Endodermal cell (in vitro differentiated cells): Measurements from ENCODE around the gene KHDRBS1. TPM values are rescaled to one million over a fixed set of nuclear protein-coding genes. Genes with fewer than 3 reads are reported as not detected.

Source experiments
- DNase-seq: peaks from one replicate; pipeline ENCODE4 v3.0.0-alpha.2; 2017
- H3K27ac ChIP-seq: 2 replicates; pipeline ENCODE4 v1.5.1; 2013; ENCODE audit warnings: mild to moderate bottlenecking, low read depth, low read length, moderate library complexity
- H3K27me3 ChIP-seq: 2 replicates; pipeline ENCODE4 v1.6.1; 2013; ENCODE audit warnings: mild to moderate bottlenecking, low read length, moderate library complexity; ENCODE audit not compliant: insufficient read depth, control insufficient read depth, poor library complexity, severe bottlenecking
- H3K36me3 ChIP-seq: 2 replicates; pipeline ENCODE4 v1.7.0; 2013; ENCODE audit warnings: mild to moderate bottlenecking, low read length, moderate library complexity; ENCODE audit not compliant: control insufficient read depth, insufficient read depth
- H3K4me1 ChIP-seq: one replicate; pipeline ENCODE4 v1.7.0; 2013; ENCODE audit warnings: low read length; ENCODE audit not compliant: control insufficient read depth, insufficient read depth
- H3K4me3 ChIP-seq: 2 replicates; pipeline ENCODE4 v1.5.1; 2013; ENCODE audit warnings: mild to moderate bottlenecking, low read length, moderate library complexity
- H3K9ac ChIP-seq: 2 replicates; pipeline ENCODE4 v1.6.1; 2013; ENCODE audit warnings: mild to moderate bottlenecking, low read length, moderate library complexity; ENCODE audit not compliant: poor library complexity, severe bottlenecking; ENCODE audit errors: extremely low read depth
- H3K9me3 ChIP-seq: 2 replicates; pipeline ENCODE4 v1.6.1; 2013; ENCODE audit warnings: mild to moderate bottlenecking, low read length, moderate library complexity; ENCODE audit not compliant: control insufficient read depth
- H3K27ac Mint-ChIP-seq: 2 replicates; pipeline ENCODE4 v1.8.0; 2020; ENCODE audit warnings: mixed read lengths
- H3K27me3 Mint-ChIP-seq: 2 replicates; pipeline ENCODE4 v1.8.0; 2021; ENCODE audit warnings: mild to moderate bottlenecking, mixed read lengths; ENCODE audit not compliant: insufficient read depth
- H3K36me3 Mint-ChIP-seq: 2 replicates; pipeline ENCODE4 v1.8.0; 2020; ENCODE audit warnings: low read depth, mixed read lengths
- H3K4me1 Mint-ChIP-seq: 2 replicates; pipeline ENCODE4 v1.8.0; 2020; ENCODE audit warnings: mixed read lengths
- H3K4me3 Mint-ChIP-seq: 2 replicates; pipeline ENCODE4 v1.8.0; 2020; ENCODE audit warnings: mild to moderate bottlenecking, moderate library complexity, mixed read lengths
- H3K9me3 Mint-ChIP-seq: 2 replicates; pipeline ENCODE4 v1.8.0; 2020; ENCODE audit warnings: mild to moderate bottlenecking, mixed read lengths
- WGBS, 2 experiments: methylation state at CpG; one replicate each; pipeline versions ENCODE4 v1.1.5 to v1.1.7; 2013; ENCODE audit warnings: missing lambda C conversion rate in 2 of 2, mixed read lengths in 1 of 2; ENCODE audit not compliant: insufficient coverage in 1 of 2, insufficient read length in 1 of 2; 5-methylcytosine and 5-hydroxymethylcytosine counted together
- total RNA-seq, 2 donors: library from RNA; stranded (reverse); fragmentation: NEBNext Ultra II Directional in 1 of 2; extraction: Animal tissue kit (Norgen Biotek cat#: 25700) in 1 of 2; gene quantifications; 2 replicates in 1 of 2; 3 replicates in 1 of 2; pipeline ENCODE4 v1.2.1, GENCODE V29; 2021
- TF ChIP-seq, protein P1 (sequence below): fragments of 200-600 bp; sonication (generic); conservative IDR thresholded peaks from 2 replicates; pipeline ENCODE4 v1.5.0; 2021; ENCODE audit warnings: antibody characterized with exemption, mild to moderate bottlenecking

Gene KHDRBS1
- total RNA-seq, 2 donors from 2014 or later: 201 to 235 TPM

DNA sequence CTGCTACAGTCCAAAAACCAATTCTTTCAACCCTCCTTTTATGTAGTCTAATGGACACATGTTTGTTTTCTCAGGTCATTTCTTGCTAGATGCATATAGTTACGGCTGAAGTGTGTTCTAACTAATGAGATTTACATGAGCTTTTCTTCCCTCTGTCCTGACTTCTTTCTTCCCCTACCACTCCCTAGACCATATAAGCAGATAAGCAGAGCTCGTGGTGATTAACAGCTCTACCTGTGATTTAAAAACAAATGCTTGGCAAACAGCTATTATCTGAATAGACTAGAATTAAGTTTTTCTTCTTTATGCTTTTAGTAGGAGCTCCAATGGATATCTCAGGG is 18.6 kb downstream of the KHDRBS1 start:
- Mint-ChIP-seq H3K27me3 (no peaks in the 10 kb centered on the region), H3K4me3 (peak overlapping the region; percentile 12), H3K9me3 (no peaks in the 10 kb centered on the region), H3K27ac (peak overlapping the region; percentile 68), H3K36me3 (peaks cover 57% of the 10 kb centered on the region), H3K4me1 (peaks cover 21% of the 10 kb centered on the region)
- WGBS, 2 experiments: 55 to 100% methylated on average over 2 of the region's 2 CpGs
- no peak for DNase-seq
- H3K9me3 ChIP-seq: no peaks in the 10 kb centered on the region
- peak overlapping the region; percentile 0 for H3K4me3 ChIP-seq
- H3K9ac ChIP-seq: no peak overlapping the region
- peaks cover 9% of the 10 kb centered on the region for H3K4me1 ChIP-seq
- H3K36me3 ChIP-seq: peaks cover 80% of the 10 kb centered on the region
- no peaks in the 10 kb centered on the region for H3K27me3 ChIP-seq
- TF ChIP-seq, protein P1, sequence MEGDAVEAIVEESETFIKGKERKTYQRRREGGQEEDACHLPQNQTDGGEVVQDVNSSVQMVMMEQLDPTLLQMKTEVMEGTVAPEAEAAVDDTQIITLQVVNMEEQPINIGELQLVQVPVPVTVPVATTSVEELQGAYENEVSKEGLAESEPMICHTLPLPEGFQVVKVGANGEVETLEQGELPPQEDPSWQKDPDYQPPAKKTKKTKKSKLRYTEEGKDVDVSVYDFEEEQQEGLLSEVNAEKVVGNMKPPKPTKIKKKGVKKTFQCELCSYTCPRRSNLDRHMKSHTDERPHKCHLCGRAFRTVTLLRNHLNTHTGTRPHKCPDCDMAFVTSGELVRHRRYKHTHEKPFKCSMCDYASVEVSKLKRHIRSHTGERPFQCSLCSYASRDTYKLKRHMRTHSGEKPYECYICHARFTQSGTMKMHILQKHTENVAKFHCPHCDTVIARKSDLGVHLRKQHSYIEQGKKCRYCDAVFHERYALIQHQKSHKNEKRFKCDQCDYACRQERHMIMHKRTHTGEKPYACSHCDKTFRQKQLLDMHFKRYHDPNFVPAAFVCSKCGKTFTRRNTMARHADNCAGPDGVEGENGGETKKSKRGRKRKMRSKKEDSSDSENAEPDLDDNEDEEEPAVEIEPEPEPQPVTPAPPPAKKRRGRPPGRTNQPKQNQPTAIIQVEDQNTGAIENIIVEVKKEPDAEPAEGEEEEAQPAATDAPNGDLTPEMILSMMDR: no peak
- H3K27ac ChIP-seq: no peak overlapping the region

GRCh38 chr1:32035119-32035518 is 21.5 kb downstream of the KHDRBS1 start:
- TF ChIP-seq, protein P1: peak; percentile 12
- Mint-ChIP-seq H3K27me3 (no peaks in the 10 kb centered on the region), H3K27ac (no peak overlapping the region), H3K9me3 (no peaks in the 10 kb centered on the region), H3K36me3 (peaks cover 79% of the 10 kb centered on the region), H3K4me1 (peaks cover 21% of the 10 kb centered on the region), H3K4me3 (no peak overlapping the region)
- WGBS, 2 experiments: 96 to 100% methylated on average over 1 to 3 of the region's 3 CpGs
- H3K27me3 ChIP-seq: no peaks in the 10 kb centered on the region
- peaks cover 9% of the 10 kb centered on the region for H3K4me1 ChIP-seq
- no peak overlapping the region for H3K27ac ChIP-seq
- peaks cover 57% of the 10 kb centered on the region for H3K36me3 ChIP-seq
- peak; percentile 32 for DNase-seq
- no peaks in the 10 kb centered on the region for H3K9me3 ChIP-seq
- H3K4me3 ChIP-seq: no peak overlapping the region
- no peak overlapping the region for H3K9ac ChIP-seq

DNA sequence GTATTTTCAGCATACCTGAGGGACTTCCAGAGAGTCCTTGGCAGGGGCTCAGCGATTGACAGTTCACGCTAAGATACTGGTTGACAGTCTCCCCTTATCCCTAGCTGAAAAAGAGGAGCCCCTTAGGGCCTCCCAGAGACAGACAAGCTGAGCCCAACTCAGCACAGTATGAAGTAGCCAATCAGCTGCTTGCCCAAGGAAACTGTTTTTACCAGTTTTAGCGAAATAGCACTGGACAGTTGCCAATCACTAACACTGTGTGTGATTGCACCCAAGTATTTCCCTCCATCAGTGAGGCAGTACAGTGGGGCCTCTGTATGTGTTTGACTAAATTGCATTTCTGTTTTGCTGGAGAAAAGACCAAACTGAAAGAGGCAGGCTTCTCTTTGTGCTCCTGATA is 27.0 kb downstream of the KHDRBS1 start:
- Histone ChIP-seq H3K36me3 (peaks cover 4% of the 10 kb centered on the region), H3K9ac (no peak overlapping the region), H3K27ac (no peak overlapping the region), H3K9me3 (no peaks in the 10 kb centered on the region), H3K4me1 (no peaks in the 10 kb centered on the region), H3K4me3 (no peak overlapping the region), H3K27me3 (no peaks in the 10 kb centered on the region)
- peaks cover 71% of the 10 kb centered on the region for H3K36me3 Mint-ChIP-seq
- WGBS, 2 experiments: 95 to 100% methylated on average over 3 of the region's 3 CpGs
- no peaks in the 10 kb centered on the region for H3K27me3 Mint-ChIP-seq
- TF ChIP-seq, protein P1: no peak
- H3K4me1 Mint-ChIP-seq: no peaks in the 10 kb centered on the region
- H3K9me3 Mint-ChIP-seq: no peaks in the 10 kb centered on the region
- DNase-seq: no peak
- H3K4me3 Mint-ChIP-seq: no peak overlapping the region
- H3K27ac Mint-ChIP-seq: no peak overlapping the region
